ENCODE data around the gene TIPARP. TPM values are rescaled to one million over a fixed set of nuclear protein-coding genes. Genes with fewer than 3 reads are reported as not detected.

TIPARP gene
- total and polyA plus RNA-seq, 4 experiments from 2014 or later, result 15.1 to 119 (median 68.1) TPM

DNA sequence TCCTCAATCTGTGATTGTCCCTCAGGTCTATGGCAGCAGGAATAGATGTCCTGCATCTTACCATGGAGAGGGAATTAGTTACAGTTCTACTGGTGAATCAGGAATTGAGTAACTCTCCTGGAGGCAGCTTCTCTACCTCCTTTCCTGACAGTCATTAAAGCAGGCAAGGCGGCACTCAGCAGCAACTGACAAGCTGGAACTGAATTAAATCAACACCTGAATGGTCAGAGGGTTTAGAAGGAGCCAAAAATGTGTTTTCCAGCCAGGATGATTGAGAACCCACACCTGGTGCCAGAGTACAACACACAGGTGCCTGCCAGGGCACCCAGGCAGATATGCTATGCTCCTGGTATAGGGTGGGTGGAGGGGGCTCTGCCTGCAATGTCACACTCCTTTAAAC, 43.1 kb upstream of the TIPARP start:
- Mint-ChIP-seq H3K27ac (no peak overlapping the region), H3K36me3 (no peaks in the 10 kb centered on the region), H3K4me1 (no peaks in the 10 kb centered on the region), H3K27me3 (no peaks in the 10 kb centered on the region), H3K9me3 (no peaks in the 10 kb centered on the region), H3K4me3 (no peak overlapping the region)
- ChIA-PET CTCF (ENCODE audit: partially characterized antibody) (no interaction called here), POLR2A (ENCODE audit: partially characterized antibody) (no interaction called here)
- DNase-seq, result no peak
- no peaks in the 10 kb centered on the region for H3K36me3 ChIP-seq (ENCODE audit: insufficient read depth, low read length)
- no peaks in the 10 kb centered on the region for H3K4me1 ChIP-seq (ENCODE audit: insufficient read depth, low read length)
- no peaks in the 10 kb centered on the region for H3K9me3 ChIP-seq (ENCODE audit: control insufficient read depth in 1 of 2, low read length in 2 of 2)
- intact Hi-C loops (cut with micrococcal nuclease), result no loop called here
- H3K27me3 ChIP-seq (ENCODE audit: insufficient read depth, low read length), result no peaks in the 10 kb centered on the region
- no peak overlapping the region for H3K27ac ChIP-seq (ENCODE audit: low read depth, low read length)
- no peak overlapping the region for H3K4me3 ChIP-seq (ENCODE audit: low read length in 2 of 2)

DNA sequence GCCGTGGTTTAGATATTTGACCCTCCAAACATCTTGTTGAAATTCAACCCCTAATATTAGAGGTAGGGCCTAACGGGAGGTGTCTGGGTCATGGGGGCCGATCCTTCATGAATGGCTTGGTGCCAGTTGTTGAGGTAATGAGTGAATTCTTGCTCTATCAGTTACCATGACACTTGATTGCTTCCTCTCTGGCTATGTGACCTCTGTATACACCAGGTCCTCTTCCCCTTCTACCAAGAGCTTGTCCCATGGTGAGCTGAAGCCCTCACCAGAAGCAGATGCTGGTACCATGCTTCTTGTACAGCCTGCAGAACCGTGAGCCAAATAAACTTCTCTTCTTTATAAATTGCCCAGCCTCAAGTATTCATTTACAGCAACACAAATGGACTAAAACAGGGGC, 41.8 kb upstream of the TIPARP start:
- no peaks in the 10 kb centered on the region for H3K4me1 Mint-ChIP-seq
- no peak for DNase-seq
- no peaks in the 10 kb centered on the region for H3K36me3 ChIP-seq (ENCODE audit: insufficient read depth, low read length)
- no peaks in the 10 kb centered on the region for H3K4me1 ChIP-seq (ENCODE audit: insufficient read depth, low read length)
- no peak overlapping the region for H3K4me3 Mint-ChIP-seq
- no peaks in the 10 kb centered on the region for H3K9me3 ChIP-seq (ENCODE audit: control insufficient read depth in 1 of 2, low read length in 2 of 2)
- ChIA-PET POLR2A (ENCODE audit: partially characterized antibody) (no interaction called here), CTCF (ENCODE audit: partially characterized antibody) (no interaction called here)
- no peak overlapping the region for H3K27ac Mint-ChIP-seq
- no peaks in the 10 kb centered on the region for H3K27me3 Mint-ChIP-seq
- H3K4me3 ChIP-seq (ENCODE audit: low read length in 2 of 2), result no peak overlapping the region
- intact Hi-C loops (cut with micrococcal nuclease), result no loop called here
- H3K27me3 ChIP-seq (ENCODE audit: insufficient read depth, low read length), result no peaks in the 10 kb centered on the region
- no peaks in the 10 kb centered on the region for H3K36me3 Mint-ChIP-seq
- H3K27ac ChIP-seq (ENCODE audit: low read depth, low read length), result no peak overlapping the region
- no peaks in the 10 kb centered on the region for H3K9me3 Mint-ChIP-seq

DNA sequence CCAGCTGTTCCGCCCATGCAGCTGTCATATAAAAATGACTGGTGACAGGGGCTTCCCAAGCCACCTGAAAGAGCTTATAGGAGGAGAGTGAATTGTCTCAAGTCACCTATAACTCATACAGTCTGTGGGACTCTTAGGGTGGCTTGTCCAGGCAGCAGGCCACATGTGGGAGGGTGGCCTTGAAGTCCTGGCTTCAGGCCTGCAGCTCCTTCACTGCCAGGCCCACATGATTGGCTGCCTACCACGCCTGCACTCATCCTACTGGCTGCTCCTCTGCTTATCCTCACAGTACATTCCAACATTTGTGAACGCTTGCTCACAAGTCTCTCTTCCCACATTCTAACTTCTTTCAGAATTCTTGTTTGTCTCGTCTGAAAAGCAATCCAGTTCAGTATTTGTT, 41.1 kb upstream of the TIPARP start:
- Histone ChIP-seq H3K27ac (ENCODE audit: low read depth, low read length) (no peak overlapping the region), H3K4me1 (ENCODE audit: insufficient read depth, low read length) (no peaks in the 10 kb centered on the region), H3K27me3 (ENCODE audit: insufficient read depth, low read length) (no peaks in the 10 kb centered on the region), H3K9me3 (ENCODE audit: control insufficient read depth in 1 of 2, low read length in 2 of 2) (no peaks in the 10 kb centered on the region), H3K36me3 (ENCODE audit: insufficient read depth, low read length) (no peaks in the 10 kb centered on the region), H3K4me3 (ENCODE audit: low read length in 2 of 2) (no peak overlapping the region)
- ChIA-PET POLR2A (ENCODE audit: partially characterized antibody) (no interaction called here), CTCF (ENCODE audit: partially characterized antibody) (no interaction called here)
- no peak overlapping the region for H3K27ac Mint-ChIP-seq
- H3K27me3 Mint-ChIP-seq, result no peaks in the 10 kb centered on the region
- no peaks in the 10 kb centered on the region for H3K4me1 Mint-ChIP-seq
- no peaks in the 10 kb centered on the region for H3K9me3 Mint-ChIP-seq
- no peak overlapping the region for H3K4me3 Mint-ChIP-seq
- intact Hi-C loops (cut with micrococcal nuclease), result no loop called here
- no peak for DNase-seq
- H3K36me3 Mint-ChIP-seq, result no peaks in the 10 kb centered on the region

DNA sequence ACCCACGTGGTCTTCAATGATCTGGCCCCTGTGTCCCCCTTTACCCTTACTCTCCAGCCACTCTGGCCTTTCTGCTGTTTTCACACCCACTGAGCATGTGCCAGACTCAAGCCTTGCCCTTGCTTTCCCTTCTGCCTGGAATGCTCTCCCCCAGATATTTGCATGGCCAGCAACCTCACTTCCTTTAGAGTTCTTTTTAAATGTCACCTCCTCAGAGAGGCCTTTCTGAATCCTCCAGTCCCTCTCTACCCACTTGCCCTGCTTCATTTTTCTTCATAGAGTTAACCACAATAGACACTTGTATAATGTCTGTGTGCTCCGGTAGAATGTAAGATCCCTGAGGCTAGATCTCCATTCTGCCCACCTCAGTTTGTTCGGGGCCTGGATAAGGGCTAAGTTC, 39.4 kb upstream of the TIPARP start:
- H3K4me1 Mint-ChIP-seq, result no peaks in the 10 kb centered on the region
- no peak overlapping the region for H3K27ac Mint-ChIP-seq
- no peak for DNase-seq
- Histone ChIP-seq H3K27me3 (ENCODE audit: insufficient read depth, low read length) (no peaks in the 10 kb centered on the region), H3K4me1 (ENCODE audit: insufficient read depth, low read length) (no peaks in the 10 kb centered on the region), H3K36me3 (ENCODE audit: insufficient read depth, low read length) (no peaks in the 10 kb centered on the region), H3K27ac (ENCODE audit: low read depth, low read length) (no peak overlapping the region), H3K4me3 (ENCODE audit: low read length in 2 of 2) (no peak overlapping the region), H3K9me3 (ENCODE audit: control insufficient read depth in 1 of 2, low read length in 2 of 2) (no peaks in the 10 kb centered on the region)
- intact Hi-C loops (cut with micrococcal nuclease), result no loop called here
- H3K9me3 Mint-ChIP-seq, result no peaks in the 10 kb centered on the region
- no peak overlapping the region for H3K4me3 Mint-ChIP-seq
- no peaks in the 10 kb centered on the region for H3K27me3 Mint-ChIP-seq
- CTCF ChIA-PET (ENCODE audit: partially characterized antibody), result no interaction called here
- POLR2A ChIA-PET (ENCODE audit: partially characterized antibody), result no interaction called here
- H3K36me3 Mint-ChIP-seq, result no peaks in the 10 kb centered on the region

DNA sequence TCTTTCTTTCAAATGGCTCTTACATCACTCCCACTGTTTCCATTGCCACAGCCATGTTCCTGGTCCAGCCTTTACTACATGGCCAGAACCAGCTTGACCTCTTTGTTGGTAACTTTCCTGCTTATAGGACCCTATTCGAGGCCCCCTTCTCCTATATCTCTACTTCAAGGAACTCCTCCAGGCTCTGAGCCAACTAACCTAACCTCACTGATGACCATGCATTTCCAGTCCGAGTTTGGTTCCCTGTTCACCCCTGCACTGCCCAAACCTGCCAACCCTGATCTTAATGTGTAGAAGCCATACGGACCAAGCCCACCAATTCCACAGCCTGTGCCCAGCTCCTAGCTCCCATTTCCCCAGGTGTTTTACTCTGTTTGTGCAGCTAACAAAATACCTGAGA, 38.4 kb upstream of the TIPARP start:
- no peak for DNase-seq
- CTCF ChIA-PET (ENCODE audit: partially characterized antibody), result no interaction called here
- Histone ChIP-seq H3K9me3 (ENCODE audit: control insufficient read depth in 1 of 2, low read length in 2 of 2) (no peaks in the 10 kb centered on the region), H3K4me3 (ENCODE audit: low read length in 2 of 2) (no peak overlapping the region), H3K27me3 (ENCODE audit: insufficient read depth, low read length) (no peaks in the 10 kb centered on the region), H3K27ac (ENCODE audit: low read depth, low read length) (no peak overlapping the region), H3K4me1 (ENCODE audit: insufficient read depth, low read length) (no peaks in the 10 kb centered on the region), H3K36me3 (ENCODE audit: insufficient read depth, low read length) (no peaks in the 10 kb centered on the region)
- Mint-ChIP-seq H3K4me3 (no peak overlapping the region), H3K36me3 (no peaks in the 10 kb centered on the region), H3K27me3 (no peaks in the 10 kb centered on the region), H3K9me3 (no peaks in the 10 kb centered on the region), H3K4me1 (no peaks in the 10 kb centered on the region), H3K27ac (no peak overlapping the region)
- POLR2A ChIA-PET (ENCODE audit: partially characterized antibody), result no interaction called here
- intact Hi-C loops (cut with micrococcal nuclease), result no loop called here

DNA sequence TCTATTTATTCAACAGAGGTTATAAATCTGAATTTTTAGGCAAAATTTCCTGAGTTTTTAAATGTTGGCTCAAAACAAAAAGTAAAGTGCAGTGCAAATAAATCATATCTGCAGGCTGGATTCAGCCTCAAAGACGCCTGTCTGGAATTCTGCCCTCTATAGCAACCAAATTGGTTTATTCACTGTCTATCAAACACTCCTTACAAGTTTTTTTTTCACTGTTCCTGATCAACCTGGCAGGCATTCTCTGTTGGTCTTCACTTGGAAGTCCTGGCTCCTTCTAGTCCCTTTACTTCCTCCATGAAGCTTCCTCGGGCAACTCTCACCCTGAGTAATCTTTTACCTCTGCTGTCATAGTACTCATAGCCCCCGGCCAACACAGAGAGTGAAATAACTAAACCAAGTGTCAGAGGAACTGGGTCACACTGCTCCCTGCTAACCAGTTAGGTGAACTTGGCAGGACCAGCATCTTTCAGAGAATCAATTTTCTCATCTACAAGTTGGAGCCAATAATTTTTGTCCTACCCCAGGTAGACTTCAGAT, 36.8 kb upstream of the TIPARP start:
- H3K4me1 ChIP-seq (ENCODE audit: insufficient read depth, low read length), result no peaks in the 10 kb centered on the region
- ChIA-PET CTCF (ENCODE audit: partially characterized antibody) (interaction anchor here (1.2 kb wide), 1 partner anchor 10 kb away, joined by 4 read pairs; no protein-coding TSS in a partner anchor), POLR2A (ENCODE audit: partially characterized antibody) (no interaction called here)
- no peaks in the 10 kb centered on the region for H3K36me3 ChIP-seq (ENCODE audit: insufficient read depth, low read length)
- no peaks in the 10 kb centered on the region for H3K9me3 ChIP-seq (ENCODE audit: control insufficient read depth in 1 of 2, low read length in 2 of 2)
- no peak overlapping the region for H3K4me3 ChIP-seq (ENCODE audit: low read length in 2 of 2)
- intact Hi-C loops (cut with micrococcal nuclease), result no loop called here
- no peaks in the 10 kb centered on the region for H3K27me3 ChIP-seq (ENCODE audit: insufficient read depth, low read length)
- Mint-ChIP-seq H3K4me3 (no peak overlapping the region), H3K4me1 (peaks cover 0 to 1% (median under 1%) of the 10 kb centered on the region in 4 donors), H3K9me3 (no peaks in the 10 kb centered on the region), H3K27me3 (no peaks in the 10 kb centered on the region), H3K27ac (peak overlapping the region in 1 of 7 donors; percentile 15), H3K36me3 (no peaks in the 10 kb centered on the region)
- no peak for DNase-seq
- H3K27ac ChIP-seq (ENCODE audit: low read depth, low read length), result no peak overlapping the region

DNA sequence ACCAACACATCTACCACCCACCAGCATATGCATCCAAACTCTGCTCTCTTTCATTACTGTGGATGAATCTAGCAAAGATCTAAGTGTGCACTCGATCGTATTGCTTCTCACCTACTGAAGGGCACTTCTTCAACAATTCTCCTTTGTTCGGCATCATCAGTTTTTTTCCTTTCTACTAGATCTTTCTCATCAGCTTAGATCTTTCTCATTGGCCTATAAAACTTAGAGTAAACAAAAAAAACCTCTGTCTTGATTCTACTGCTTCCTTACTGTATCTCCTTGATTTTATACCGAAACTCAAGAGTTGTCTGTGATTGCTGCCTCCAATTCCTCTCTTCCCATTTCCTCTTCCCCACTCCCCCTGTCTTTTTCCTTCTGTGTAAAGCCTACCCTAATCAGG, 36.1 kb upstream of the TIPARP start:
- Histone ChIP-seq H3K4me1 (ENCODE audit: insufficient read depth, low read length) (peaks cover 7% of the 10 kb centered on the region), H3K9me3 (ENCODE audit: control insufficient read depth in 1 of 2, low read length in 2 of 2) (no peaks in the 10 kb centered on the region), H3K36me3 (ENCODE audit: insufficient read depth, low read length) (no peaks in the 10 kb centered on the region), H3K27ac (ENCODE audit: low read depth, low read length) (no peak overlapping the region), H3K27me3 (ENCODE audit: insufficient read depth, low read length) (no peaks in the 10 kb centered on the region), H3K4me3 (ENCODE audit: low read length in 2 of 2) (no peak overlapping the region)
- no peaks in the 10 kb centered on the region for H3K9me3 Mint-ChIP-seq
- no peak overlapping the region for H3K27ac Mint-ChIP-seq
- ChIA-PET POLR2A (ENCODE audit: partially characterized antibody) (no interaction called here), CTCF (ENCODE audit: partially characterized antibody) (interaction anchor here (1.2 kb wide), 1 partner anchor 9 kb away, joined by 4 read pairs; no protein-coding TSS in a partner anchor)
- intact Hi-C loops (cut with micrococcal nuclease), result no loop called here
- H3K4me1 Mint-ChIP-seq, result peaks cover 0 to 7% (median 3%) of the 10 kb centered on the region in 4 donors
- H3K36me3 Mint-ChIP-seq, result no peaks in the 10 kb centered on the region
- no peak for DNase-seq
- no peak overlapping the region for H3K4me3 Mint-ChIP-seq
- no peaks in the 10 kb centered on the region for H3K27me3 Mint-ChIP-seq

DNA sequence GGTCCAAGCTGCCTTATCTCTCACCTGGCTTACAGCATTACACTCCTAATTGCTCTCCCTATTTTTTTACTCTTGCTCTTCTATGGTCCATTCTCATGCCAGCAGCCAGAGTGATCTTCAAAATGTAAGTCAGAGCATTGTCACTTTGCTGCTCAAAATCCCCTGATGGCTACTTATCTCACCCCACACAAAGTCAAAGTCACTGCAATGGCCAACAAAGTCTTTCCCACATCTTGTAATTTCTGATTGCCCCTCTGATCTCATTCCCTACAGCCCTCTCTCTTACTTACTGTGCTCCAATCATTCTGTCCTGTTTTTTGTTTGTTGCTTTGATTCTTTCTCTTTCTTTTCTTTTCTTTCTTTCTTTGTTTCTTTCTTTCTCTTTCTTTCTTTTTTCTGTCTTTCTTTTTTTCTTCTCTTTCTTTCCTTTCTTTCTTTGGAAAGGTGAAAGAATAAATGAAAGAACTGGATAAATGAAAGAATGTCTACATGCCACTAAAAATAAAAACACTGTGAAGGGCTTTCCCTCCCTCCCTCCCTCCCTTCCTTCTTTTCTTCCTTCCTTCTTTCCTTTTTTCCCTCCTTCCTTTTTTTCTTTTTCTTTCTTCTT, 34.9 kb upstream of the TIPARP start:
- Mint-ChIP-seq H3K4me3 (no peak overlapping the region), H3K9me3 (no peaks in the 10 kb centered on the region), H3K36me3 (no peaks in the 10 kb centered on the region), H3K27ac (no peak overlapping the region), H3K27me3 (no peaks in the 10 kb centered on the region), H3K4me1 (peaks cover 7 to 15% (median 11%) of the 10 kb centered on the region in 4 donors)
- ChIA-PET CTCF (ENCODE audit: partially characterized antibody) (no interaction called here), POLR2A (ENCODE audit: partially characterized antibody) (no interaction called here)
- H3K36me3 ChIP-seq (ENCODE audit: insufficient read depth, low read length), result no peaks in the 10 kb centered on the region
- no peaks in the 10 kb centered on the region for H3K27me3 ChIP-seq (ENCODE audit: insufficient read depth, low read length)
- no peak for DNase-seq
- intact Hi-C loops (cut with micrococcal nuclease), result no loop called here
- H3K9me3 ChIP-seq (ENCODE audit: control insufficient read depth in 1 of 2, low read length in 2 of 2), result no peaks in the 10 kb centered on the region
- no peak overlapping the region for H3K27ac ChIP-seq (ENCODE audit: low read depth, low read length)
- no peak overlapping the region for H3K4me3 ChIP-seq (ENCODE audit: low read length in 2 of 2)
- peaks cover 19% of the 10 kb centered on the region for H3K4me1 ChIP-seq (ENCODE audit: insufficient read depth, low read length)

Measured in CD4-positive, alpha-beta memory T cell (primary cell).